ENCODE data around the gene CHRNB4. TPM values are rescaled to one million over a fixed set of nuclear protein-coding genes. Genes with fewer than 3 reads are reported as not detected.

Gene CHRNB4
- total and polyA plus RNA-seq, 2 donors (not counting 3 experiments of a cell fraction or from before 2014, with no cell fraction given): 0.08 TPM; not detected in 1

GRCh38 chr15:78679089-78679511 is 38.1 kb upstream of the CHRNB4 start:
- intact Hi-C loops (cut with micrococcal nuclease): no loop called here
- no peak for TF ChIP-seq EZH2 (IDR thresholded peaks at IDR 0.05; ENCODE audit: borderline replicate concordance, low read depth, low read length, severe bottlenecking)
- no peak for TF ChIP-seq JUN (IDR thresholded peaks at IDR 0.05; ENCODE audit: borderline replicate concordance, insufficient read depth, insufficient read length, low read depth)
- TF ChIP-seq GATA2 (IDR thresholded peaks at IDR 0.05; ENCODE audit: insufficient read depth, insufficient read length, low read depth, low read length): no peak
- TF ChIP-seq MAX (IDR thresholded peaks at IDR 0.05; ENCODE audit: insufficient read depth, insufficient read length): no peak
- TF ChIP-seq POLR2A (IDR thresholded peaks at IDR 0.05; ENCODE audit: low read depth, low read length): no peak
- no peak for TF ChIP-seq CTCF (IDR thresholded peaks at IDR 0.05; ENCODE audit: extremely low read depth in 1 of 2, insufficient read depth in 1 of 2, low read depth in 1 of 2, low read length in 2 of 2)
- no peaks in the 10 kb centered on the region for H3K9me1 ChIP-seq (replicated peaks; ENCODE audit: control insufficient read depth, extremely low read depth, insufficient read depth, low read length)
- DNase-seq (ENCODE audit: low read depth, low spot score): no peak
- no TSS peak for BruUV-seq (replicated peaks)
- no peaks in the 10 kb centered on the region for H3K9me3 ChIP-seq (replicated peaks; ENCODE audit: control insufficient read depth, insufficient read depth, low read length)
- H3K9ac ChIP-seq (replicated peaks; ENCODE audit: extremely low read depth, insufficient read depth, low read length): no peak overlapping the region
- H2AFZ ChIP-seq (ENCODE audit: low read depth, low read length): no peak overlapping the region
- dilution Hi-C loops (cut with MboI; ENCODE audit: extremely low pct_ligation_motif_present, low sequenced_read_pairs): no loop called here
- H3K27ac ChIP-seq (ENCODE audit: insufficient read depth, low read depth, low read length): no peak overlapping the region
- POLR2A ChIA-PET: no interaction called here
- H3K27me3 ChIP-seq (ENCODE audit: control insufficient read depth in 2 of 2, insufficient read depth in 2 of 2, low read length in 2 of 2): no peaks in the 10 kb centered on the region
- no peaks in the 10 kb centered on the region for H3K79me2 ChIP-seq (ENCODE audit: control insufficient read depth, insufficient read depth, low read length)
- no peak overlapping the region for H3K4me2 ChIP-seq (ENCODE audit: insufficient read depth, low read length)
- CTCF ChIA-PET: no interaction called here
- no peaks in the 10 kb centered on the region for H4K20me1 ChIP-seq (replicated peaks; ENCODE audit: control insufficient read depth, extremely low read depth, insufficient read depth, low read length)
- FAIRE-seq: no peak
- no peaks in the 10 kb centered on the region for H3K4me1 ChIP-seq (ENCODE audit: control insufficient read depth, extremely low read depth, insufficient read depth, low read length)
- H3K36me3 ChIP-seq (ENCODE audit: control insufficient read depth in 2 of 2, extremely low read depth in 1 of 2, insufficient read depth in 2 of 2, low read length in 2 of 2): no peaks in the 10 kb centered on the region
- H3K4me3 ChIP-seq (replicated peaks in 1 of 3; ENCODE audit: insufficient read depth in 1 of 3, low read depth in 1 of 3, low read length in 3 of 3): no peak overlapping the region

All from endothelial cell of umbilical vein (primary cell).